GM19463 (cell line): Measurements from ENCODE around the gene ANKRD36.
A peak's percentile ranks its signal among the peaks of the same experiment; 100 is the strongest.
"Not testable (repeated sequence)": the region's sequence is repeated elsewhere in the genome, so short reads cannot be mapped to it uniquely, and the experiment has no call there.

Experiments used
- ATAC-seq: cut with Tn5 transposase; IDR thresholded peaks from one replicate; pipeline ENCODE4 v1.9.1; 2021; ENCODE audit warnings: mild to moderate bottlenecking, moderate library complexity; ENCODE audit not compliant: unreplicated experiment

The ANKRD36 gene

DNA sequence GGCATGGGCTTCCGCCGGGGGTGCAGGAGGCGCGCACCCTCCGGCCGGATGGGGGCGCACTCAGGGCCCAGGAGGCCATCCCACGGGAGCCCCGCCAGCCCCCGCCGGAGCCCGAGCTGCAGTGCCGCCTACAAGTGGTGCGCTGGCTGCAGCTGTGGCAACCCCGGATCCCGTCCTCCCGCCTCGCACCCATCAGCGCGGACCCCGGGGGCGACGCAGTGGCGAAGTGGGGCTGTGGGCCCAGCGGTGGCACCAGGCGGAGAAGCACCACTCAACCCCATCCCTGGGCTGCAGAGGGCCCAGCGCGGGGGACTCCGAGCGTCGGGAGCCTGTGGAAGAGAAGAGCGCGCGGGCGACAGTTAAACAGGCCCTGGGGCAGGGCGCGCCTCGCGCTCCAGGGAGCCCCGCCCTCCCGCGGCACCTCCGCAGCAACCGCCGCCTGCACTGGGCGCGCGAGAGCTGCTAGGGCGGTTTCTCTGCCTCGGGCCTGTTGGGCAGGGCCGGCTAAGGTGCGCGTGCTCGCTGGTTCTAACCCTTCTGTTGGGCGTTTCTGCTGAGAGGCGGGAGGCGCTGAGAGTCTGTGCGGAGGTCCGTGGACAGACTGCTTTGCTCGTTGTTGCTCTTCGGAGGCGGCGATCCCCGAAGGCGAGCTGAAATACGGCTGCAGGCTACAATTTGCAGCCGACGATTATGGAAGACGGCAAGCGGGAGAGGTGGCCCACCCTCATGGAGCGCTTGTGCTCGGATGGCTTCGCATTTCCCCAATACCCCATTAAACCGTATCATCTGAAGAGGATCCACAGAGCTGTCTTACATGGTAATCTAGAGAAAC is at the start of gene ANKRD36:
ANKRD36 (plus strand) TSS at position 104 of the 832 bp plus-strand sequence; CDS start at position 691, 587 bp downstream.
- peak; percentile 92 for ATAC-seq

GRCh38 chr2:97066030-97066429 is 46.9 kb upstream of the ANKRD36 start:
- ATAC-seq, result not testable (repeated sequence)

DNA sequence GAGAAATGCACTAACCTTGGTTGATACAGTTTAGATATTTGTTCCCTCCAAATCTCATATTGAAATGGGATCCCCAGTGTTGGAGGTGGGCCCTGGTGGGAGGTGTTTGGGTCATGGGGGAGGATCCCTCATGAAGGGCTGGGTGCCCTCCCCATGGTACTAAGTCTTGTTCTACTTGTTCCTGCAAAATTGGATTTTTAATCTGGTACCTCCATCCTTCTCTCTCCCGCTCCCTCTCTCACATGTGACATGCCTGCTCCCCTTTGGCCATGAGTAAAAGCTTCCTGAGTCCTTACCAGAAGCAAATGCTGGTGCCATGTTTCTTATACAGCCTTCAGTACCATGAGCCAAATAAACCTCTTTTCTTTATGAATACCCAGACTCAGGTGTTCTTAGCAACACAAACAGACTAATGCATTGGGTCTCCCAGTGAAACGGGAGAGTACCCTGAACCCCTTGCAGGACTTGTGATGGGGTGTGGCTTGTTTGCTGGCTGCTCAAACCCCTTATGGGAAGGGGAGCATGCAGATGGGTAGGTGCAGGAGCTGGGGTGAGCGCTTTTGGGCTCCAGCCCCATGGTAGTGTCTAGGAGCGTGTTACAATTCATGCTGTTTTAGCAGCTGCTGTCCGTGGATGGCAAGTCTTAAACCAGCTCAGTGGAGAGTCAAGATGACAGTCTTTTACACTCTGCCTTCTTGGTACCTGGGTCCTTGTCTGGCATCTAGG is 45.5 kb upstream of the ANKRD36 start:
- no peak for ATAC-seq

- ATAC-seq, result no peak
Measured at GRCh38 chr2:97068074-97068473, 44.9 kb upstream of the ANKRD36 start.

- not testable (repeated sequence) for ATAC-seq
Measured at GRCh38 chr2:97068722-97069121, 44.2 kb upstream of the ANKRD36 start.

DNA sequence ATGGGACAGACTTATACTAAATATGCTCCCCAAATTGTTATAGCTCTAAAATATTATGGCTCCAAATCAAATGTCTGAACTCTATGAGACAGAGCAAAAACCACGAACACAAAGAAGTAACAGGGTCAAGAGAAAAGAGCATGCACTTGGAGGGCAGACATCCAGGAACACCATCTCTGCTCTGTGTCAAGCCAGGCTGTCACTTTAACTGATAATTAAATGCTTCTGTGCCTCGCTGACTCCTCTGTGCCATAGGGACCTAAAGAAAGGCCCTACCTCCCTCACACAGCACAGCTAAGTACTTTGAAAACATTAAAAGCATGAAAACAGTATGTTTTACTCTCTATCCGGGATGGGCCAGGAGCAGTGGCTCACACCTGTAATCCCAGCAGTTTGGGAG is 42.0 kb upstream of the ANKRD36 start:
- ATAC-seq, result not testable (repeated sequence)

DNA sequence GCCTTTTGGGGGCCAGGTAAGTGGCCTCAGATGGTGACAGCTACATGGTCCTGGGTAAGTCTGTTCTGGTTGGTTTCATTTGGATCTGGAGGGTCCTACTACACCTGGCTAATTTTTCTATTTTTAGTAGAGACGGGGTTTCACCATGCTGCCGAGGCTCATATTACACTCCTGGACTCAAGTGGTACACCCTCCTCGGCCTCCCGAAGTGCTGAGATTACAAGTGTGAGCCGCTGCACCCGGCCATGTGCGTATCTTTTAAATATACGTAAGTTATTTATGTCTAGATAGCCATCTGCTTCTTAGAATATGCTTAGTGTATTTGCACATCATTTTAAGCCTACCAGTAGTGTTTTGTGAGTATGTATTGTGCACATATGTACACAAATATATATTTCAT is 35.7 kb upstream of the ANKRD36 start:
- ATAC-seq, result not testable (repeated sequence)

DNA sequence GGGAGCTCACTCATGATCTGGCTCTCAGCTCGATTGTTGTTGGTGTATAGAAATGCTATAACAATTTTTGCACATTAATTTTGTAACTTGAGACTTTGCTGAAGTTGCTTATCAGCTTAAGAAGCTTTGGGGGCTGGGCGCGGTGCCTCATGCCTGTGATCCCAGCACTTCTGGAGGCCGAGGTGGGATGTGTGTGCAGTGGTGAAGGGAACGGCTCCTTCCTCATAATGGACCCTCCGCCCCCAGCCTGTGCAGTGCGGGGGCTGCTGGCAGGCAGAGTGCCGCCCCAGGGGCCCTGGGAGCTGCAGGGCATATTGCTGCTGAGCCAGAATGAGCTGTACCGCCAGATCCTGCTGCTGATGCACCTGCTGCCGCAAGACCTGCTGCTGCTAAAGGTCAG is 32.1 kb upstream of the ANKRD36 start:
- not testable (repeated sequence) for ATAC-seq

DNA sequence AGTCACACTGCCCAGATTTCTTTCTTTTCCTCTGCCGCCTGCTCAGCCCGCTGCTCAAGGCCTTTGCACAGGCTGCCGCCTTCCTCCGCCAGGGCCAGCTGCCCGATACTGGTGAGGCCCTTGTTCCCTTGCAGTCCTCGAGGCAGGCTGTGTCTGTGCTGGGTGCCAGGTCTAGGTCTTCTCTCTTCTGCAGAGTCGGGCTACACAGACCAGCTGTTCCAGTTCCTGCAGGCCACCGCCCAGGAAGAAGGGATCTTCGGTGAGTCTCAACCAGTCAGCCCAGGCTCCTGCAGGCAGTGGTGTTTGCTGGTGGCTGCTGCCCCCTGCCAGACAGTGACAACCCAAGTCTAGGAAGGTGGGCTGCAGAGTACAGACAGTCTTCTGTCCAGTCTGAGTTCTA is 30.7 kb upstream of the ANKRD36 start:
- not testable (repeated sequence) for ATAC-seq

GRCh38 chr2:97083516-97083915 is 29.4 kb upstream of the ANKRD36 start:
- ATAC-seq, result not testable (repeated sequence)

DNA sequence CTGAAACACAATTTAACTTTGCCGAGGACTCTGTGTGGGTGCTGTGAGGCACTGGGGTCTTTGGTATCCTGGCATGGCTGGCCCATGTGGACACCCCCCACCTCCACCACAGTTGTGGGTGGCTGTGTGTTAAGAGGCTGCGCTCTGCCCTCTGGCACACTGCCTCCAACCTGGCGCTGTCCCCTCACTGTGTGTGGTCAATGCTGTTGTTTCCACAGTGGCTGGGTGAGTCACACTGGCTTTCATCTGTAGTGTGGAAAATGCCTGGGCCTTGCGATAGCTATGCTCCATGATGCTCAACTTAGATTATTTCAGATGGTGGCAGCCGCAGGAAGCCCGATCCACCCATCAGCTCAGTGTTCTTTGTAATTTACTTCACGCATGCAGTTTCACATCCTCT is 27.9 kb upstream of the ANKRD36 start:
- not testable (repeated sequence) for ATAC-seq

- ATAC-seq, result not testable (repeated sequence)
Measured at GRCh38 chr2:97088706-97089105, 24.2 kb upstream of the ANKRD36 start.

GRCh38 chr2:97092946-97093345 is 20.0 kb upstream of the ANKRD36 start:
- not testable (repeated sequence) for ATAC-seq

DNA sequence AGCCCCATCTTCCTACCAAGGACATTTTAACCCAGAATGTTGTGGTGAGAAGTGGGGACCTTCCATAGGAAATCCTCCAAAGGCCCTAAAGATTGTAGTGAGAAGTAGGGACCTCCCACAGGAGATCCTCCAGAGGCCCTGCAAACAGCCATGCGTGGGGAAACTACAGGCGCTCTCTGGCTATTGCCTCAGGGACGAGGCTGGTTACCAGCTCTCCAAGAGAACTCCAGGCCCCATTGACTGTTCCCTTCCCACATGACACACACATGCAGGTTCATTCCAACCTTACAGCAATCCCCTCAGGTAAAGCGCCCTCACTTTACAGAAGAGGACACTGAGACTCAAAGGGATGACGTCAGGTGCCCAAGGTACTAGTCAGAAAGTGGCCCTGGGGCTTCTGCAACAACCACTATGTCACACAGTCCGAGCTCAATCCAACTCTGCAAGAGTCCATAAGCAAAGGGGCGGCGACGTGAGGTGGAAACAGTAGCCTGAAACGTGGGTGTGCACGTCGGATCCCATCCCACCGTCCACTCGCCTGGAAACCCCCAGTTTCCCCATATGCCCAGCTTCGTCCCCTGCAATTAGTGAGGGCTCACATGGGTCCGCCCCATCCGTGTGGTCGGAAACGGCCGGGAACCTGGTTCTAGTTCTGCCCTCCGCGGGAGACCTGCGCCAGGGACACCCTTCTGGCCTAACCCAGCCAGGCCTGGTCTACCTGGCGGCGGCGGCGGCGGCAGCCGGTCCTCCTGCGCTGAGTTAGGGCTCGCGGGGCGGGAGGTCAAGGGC is 18.8 kb upstream of the ANKRD36 start:
- ATAC-seq, result not testable (repeated sequence)

- ATAC-seq, result peak; percentile 96
Measured at GRCh38 chr2:97094772-97095611, 18.0 kb upstream of the ANKRD36 start, which contains the start of gene FAHD2B. Gene FAHD2B (minus strand): TSS chr2:97094882. CDS start chr2:97091706, 3,176 bp downstream.

DNA sequence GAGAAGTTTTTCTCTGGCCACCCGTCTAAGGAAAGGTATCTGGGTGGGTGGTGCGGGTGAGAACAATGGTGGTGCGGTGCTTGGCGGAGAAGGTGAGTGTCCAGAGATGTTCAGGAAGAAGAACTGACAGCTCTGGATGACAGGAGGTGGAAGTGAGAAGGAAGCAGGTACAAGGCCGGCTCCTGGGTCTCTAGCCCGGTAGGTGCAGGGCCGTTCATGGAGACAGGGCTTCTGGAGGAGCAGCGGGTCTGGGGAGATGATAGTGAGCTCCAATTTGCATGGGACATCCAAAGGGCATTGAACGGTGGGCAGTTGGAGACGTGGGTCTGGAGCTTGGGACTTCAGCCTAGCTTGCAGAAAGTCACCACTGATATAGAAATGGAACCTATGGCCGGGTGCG is 17.3 kb upstream of the ANKRD36 start:
- no peak for ATAC-seq

- ATAC-seq, result not testable (repeated sequence)
Measured at GRCh38 chr2:97098786-97099372, 14.1 kb upstream of the ANKRD36 start.

GRCh38 chr2:97106878-97107277 is 6.1 kb upstream of the ANKRD36 start:
- not testable (repeated sequence) for ATAC-seq

DNA sequence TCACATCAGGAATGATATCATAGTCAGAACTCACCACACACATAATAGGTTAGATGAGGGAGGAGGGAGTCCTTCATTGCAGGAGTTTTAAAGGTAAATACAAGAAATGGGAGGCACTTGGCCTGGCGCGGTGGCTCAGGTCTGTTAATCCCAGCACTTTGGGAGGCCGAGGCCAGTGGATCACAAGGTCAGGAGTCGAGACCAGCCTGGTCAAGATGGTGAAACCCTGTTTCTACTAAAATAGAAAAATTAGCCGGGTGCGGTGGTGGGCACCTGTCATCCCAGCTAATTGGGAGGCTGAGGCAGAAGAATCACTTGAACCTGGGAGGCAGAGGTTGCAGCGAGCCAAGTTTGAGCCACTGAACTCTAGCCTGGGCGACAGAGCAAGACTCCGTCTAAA is 1.7 kb upstream of the ANKRD36 start:
- not testable (repeated sequence) for ATAC-seq
